Stimulated activated naive B cell treated with anti-CD40 and anti-IgM and Interleukin-4, amounts not matched to agents 10 μg/mL and 1 μg/mL and 100 μg/mL, for 72 hours (primary cell): ENCODE results near the gene TASP1.
"Not testable (repeated sequence)": the region's sequence is repeated elsewhere in the genome, so short reads cannot be mapped to it uniquely, and the experiment has no call there.

Experiments used
- ATAC-seq, 2 donors: fragments of 150-1000 bp; cut with Tn5 transposase; replicated peaks; 2 replicates each; pipeline ENCODE4 v1.10.0; 2021; ENCODE audit warnings: moderate library complexity in 1 of 2
- DNase-seq: peaks from one replicate; pipeline ENCODE4 v3.0.0; 2021
- H3K27ac Mint-ChIP-seq: one replicate; pipeline ENCODE4 v1.8.0; 2022; ENCODE audit warnings: mild to moderate bottlenecking, mixed read lengths
- H3K27me3 Mint-ChIP-seq, 2 donors: one replicate each; pipeline ENCODE4 v1.8.0; 2022; ENCODE audit warnings: mixed read lengths in 2 of 2
- H3K36me3 Mint-ChIP-seq, 2 donors: one replicate each; pipeline ENCODE4 v1.8.0; 2022; ENCODE audit warnings: mixed read lengths in 2 of 2, mild to moderate bottlenecking in 1 of 2
- H3K4me1 Mint-ChIP-seq, 2 donors: one replicate each; pipeline ENCODE4 v1.8.0; 2022; ENCODE audit warnings: mixed read lengths in 2 of 2, mild to moderate bottlenecking in 1 of 2
- H3K4me3 Mint-ChIP-seq, 2 donors: one replicate each; pipeline ENCODE4 v1.8.0; 2022; ENCODE audit warnings: mild to moderate bottlenecking in 2 of 2, mixed read lengths in 2 of 2, moderate library complexity in 1 of 2
- H3K9me3 Mint-ChIP-seq, 2 donors: one replicate each; pipeline ENCODE4 v1.8.0; 2022; ENCODE audit warnings: mixed read lengths in 2 of 2, mild to moderate bottlenecking in 1 of 2

Gene TASP1

DNA sequence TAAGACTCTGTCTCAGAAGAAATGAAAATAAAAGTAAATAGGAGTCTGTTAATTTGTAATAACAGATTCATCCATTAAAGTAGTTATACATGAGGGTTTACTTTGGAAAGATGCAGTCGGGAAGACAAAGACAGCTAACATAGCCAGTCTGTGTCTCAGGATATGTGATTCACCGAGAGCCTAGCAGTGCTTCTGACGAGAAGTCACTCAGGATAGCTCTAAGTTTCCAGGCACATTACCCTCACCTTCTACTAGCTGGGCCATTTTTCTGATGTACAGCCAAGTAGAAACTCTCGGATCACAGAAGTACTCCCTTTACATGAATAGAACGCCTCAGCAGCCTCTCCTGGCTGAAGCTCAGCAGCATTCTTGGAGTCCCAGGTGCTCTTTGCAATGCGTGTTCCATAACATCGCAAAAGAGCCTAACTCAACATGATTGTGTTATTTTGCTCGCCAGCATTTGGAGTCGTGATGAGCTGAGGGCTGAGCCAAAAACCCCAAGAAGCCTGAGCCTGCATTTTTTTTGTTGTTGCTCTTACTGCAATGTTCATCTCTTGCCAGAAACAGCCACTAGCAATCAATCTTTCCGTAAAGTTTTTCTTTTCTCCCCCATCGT lies 22.4 kb upstream of the TASP1 start:
- no peak overlapping the region for H3K27ac Mint-ChIP-seq
- peaks cover 3 to 4% of the 10 kb centered on the region in 2 donors for H3K9me3 Mint-ChIP-seq
- H3K36me3 Mint-ChIP-seq, result no peaks in the 10 kb centered on the region
- H3K27me3 Mint-ChIP-seq, result peaks cover 13 to 14% of the 10 kb centered on the region in 2 donors
- no peak overlapping the region for H3K4me3 Mint-ChIP-seq
- DNase-seq (no peak), ATAC-seq (no peak)
- peaks cover 10 to 16% of the 10 kb centered on the region in 2 donors for H3K4me1 Mint-ChIP-seq

DNA sequence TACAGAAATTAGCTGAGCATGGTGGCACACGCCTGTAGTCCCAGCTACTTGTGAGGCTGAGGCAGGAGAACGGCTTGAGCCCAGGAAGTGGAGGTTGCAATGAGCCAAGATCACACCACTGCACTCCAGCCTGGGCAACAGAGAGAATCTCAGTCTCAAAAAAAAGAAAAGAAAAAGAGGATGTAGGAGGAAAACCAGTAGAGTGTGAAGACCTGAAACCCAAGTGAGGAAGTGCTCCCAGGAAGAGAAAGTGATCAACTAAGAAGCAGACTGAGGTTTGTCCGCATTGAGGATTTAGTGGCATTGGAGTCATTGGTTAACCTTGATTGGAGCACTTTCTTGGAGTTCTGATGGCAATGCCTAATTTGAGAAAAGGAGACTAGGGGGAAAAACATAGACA lies 20.6 kb upstream of the TASP1 start:
- H3K4me3 Mint-ChIP-seq, result no peak overlapping the region
- peak; percentile 99 for ATAC-seq

GRCh38 chr20:13658060-13658459 lies 19.3 kb upstream of the TASP1 start:
- H3K27me3 Mint-ChIP-seq, DNase-seq, H3K4me3 Mint-ChIP-seq, ATAC-seq, H3K27ac Mint-ChIP-seq, H3K36me3 Mint-ChIP-seq, H3K9me3 Mint-ChIP-seq: not testable (repeated sequence)
- peaks cover 10 to 16% of the 10 kb centered on the region in 2 donors for H3K4me1 Mint-ChIP-seq

More for the DNA sequence above, 20.6 kb upstream of the TASP1 start:
- Mint-ChIP-seq H3K9me3 (peaks cover 3 to 4% of the 10 kb centered on the region in 2 donors), H3K27ac (no peak overlapping the region), H3K27me3 (peaks cover 0 to 4% of the 10 kb centered on the region in 2 donors), H3K36me3 (no peaks in the 10 kb centered on the region), H3K4me1 (peaks cover 10 to 16% of the 10 kb centered on the region in 2 donors)
- peak; percentile 51 for DNase-seq

DNA sequence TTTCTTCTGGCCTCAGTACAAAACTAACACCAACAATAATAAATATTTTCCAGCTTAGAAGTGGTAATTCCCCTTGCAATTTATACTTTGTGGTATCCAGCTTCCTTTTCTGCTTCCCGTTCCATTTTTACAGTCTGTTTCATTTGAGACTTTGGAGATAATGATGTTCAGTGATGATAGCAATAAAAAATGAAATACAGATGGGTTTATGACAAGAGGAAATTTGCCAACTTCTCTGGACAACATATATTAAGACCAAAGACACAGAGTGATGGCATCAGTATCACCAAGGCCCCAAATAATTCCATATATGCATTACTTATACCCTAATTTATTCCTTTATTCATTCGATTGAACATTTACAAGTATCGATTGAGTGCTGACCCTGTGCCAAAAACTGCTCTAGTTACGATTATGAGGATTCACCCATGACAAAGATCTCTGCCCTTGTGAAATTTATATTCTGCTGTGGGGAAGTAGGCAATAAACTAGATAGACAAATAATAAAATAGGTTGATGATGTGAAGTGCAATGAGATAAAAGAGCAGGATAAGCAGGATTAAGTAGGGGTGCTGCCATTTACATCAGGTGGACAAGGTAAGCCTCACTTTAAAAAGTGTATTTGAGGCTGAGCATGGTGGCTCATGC lies 18.1 kb upstream of the TASP1 start:
- DNase-seq (no peak), ATAC-seq (no peak)
- H3K4me1 Mint-ChIP-seq, result peaks cover 10 to 16% of the 10 kb centered on the region in 2 donors
- H3K27me3 Mint-ChIP-seq, result peaks cover 0 to 8% of the 10 kb centered on the region in 2 donors
- no peaks in the 10 kb centered on the region for H3K36me3 Mint-ChIP-seq
- no peak overlapping the region for H3K27ac Mint-ChIP-seq
- H3K4me3 Mint-ChIP-seq, result no peak overlapping the region
- H3K9me3 Mint-ChIP-seq, result peaks cover 3 to 4% of the 10 kb centered on the region in 2 donors

DNA sequence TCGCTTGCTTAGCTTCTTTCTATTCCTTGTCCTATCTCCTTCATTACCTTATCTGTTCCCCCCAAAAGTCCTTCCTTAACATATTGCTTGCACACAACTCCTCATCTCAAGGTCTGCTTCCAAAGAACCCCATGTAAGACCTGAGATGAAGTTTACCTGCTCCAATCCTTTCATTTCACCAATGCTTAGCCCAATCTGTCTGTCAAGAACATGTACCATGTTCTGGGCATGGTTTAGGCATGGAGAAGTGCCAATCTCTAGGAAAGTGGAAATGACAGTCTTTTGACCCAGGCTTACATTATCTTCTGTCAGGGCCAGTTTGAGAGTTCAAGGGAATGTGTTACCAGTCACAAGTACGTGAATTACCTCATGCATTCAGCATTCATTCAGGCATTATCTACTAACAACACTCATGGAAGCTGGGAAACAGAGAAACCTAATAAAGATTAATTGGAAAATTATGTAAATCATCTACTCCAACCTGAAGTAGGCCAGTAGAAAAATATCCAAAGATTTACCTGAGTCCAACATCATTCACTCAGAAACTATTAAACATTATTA lies 15.8 kb upstream of the TASP1 start:
- no peak for DNase-seq
- no peak for ATAC-seq
- Mint-ChIP-seq H3K36me3 (no peaks in the 10 kb centered on the region), H3K27ac (no peak overlapping the region), H3K4me3 (no peak overlapping the region), H3K9me3 (peaks cover 3 to 4% of the 10 kb centered on the region in 2 donors), H3K4me1 (peaks cover 9 to 12% of the 10 kb centered on the region in 2 donors), H3K27me3 (peaks cover 3 to 10% of the 10 kb centered on the region in 2 donors)

DNA sequence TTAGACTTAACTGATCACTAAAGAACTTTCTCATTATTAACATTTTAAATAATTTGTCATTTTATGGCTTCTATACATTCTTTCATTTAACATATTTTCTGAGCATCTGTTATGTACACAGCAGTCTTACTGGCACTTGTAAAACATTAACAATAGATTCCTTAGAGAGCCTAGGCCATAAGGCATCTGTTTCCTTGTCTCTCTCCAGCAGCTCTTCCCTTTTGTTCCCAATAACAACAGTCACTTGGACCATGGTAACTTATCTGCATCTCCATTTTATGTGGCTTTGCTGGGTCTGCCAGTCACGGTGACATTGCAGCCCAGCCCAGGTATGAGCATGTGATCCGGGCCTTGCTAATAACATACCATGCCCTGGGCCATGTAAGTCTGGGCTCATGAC lies 11.7 kb upstream of the TASP1 start:
- H3K27ac Mint-ChIP-seq, result no peak overlapping the region
- no peak overlapping the region for H3K4me3 Mint-ChIP-seq
- H3K9me3 Mint-ChIP-seq, result no peaks in the 10 kb centered on the region
- no peaks in the 10 kb centered on the region for H3K36me3 Mint-ChIP-seq
- no peaks in the 10 kb centered on the region for H3K4me1 Mint-ChIP-seq
- H3K27me3 Mint-ChIP-seq, result peaks cover 10 to 27% of the 10 kb centered on the region in 2 donors
- DNase-seq (no peak), ATAC-seq (no peak)

GRCh38 chr20:13648291-13649228 lies 9.8 kb upstream of the TASP1 start:
- Mint-ChIP-seq H3K9me3 (no peaks in the 10 kb centered on the region), H3K27me3 (peaks cover 25 to 36% of the 10 kb centered on the region in 2 donors), H3K4me3 (no peak overlapping the region), H3K36me3 (no peaks in the 10 kb centered on the region), H3K4me1 (no peaks in the 10 kb centered on the region), H3K27ac (no peak overlapping the region)
- ATAC-seq, result no peak
- DNase-seq, result no peak

- peaks cover 36 to 49% of the 10 kb centered on the region in 2 donors for H3K27me3 Mint-ChIP-seq
- no peak overlapping the region for H3K27ac Mint-ChIP-seq
- peaks cover 3 to 4% of the 10 kb centered on the region in 2 donors for H3K4me1 Mint-ChIP-seq
- DNase-seq, result no peak
- no peaks in the 10 kb centered on the region for H3K36me3 Mint-ChIP-seq
- H3K4me3 Mint-ChIP-seq, result no peak overlapping the region
- H3K9me3 Mint-ChIP-seq, result no peaks in the 10 kb centered on the region
- ATAC-seq, result no peak
These were observed 5.3 kb upstream of the TASP1 start for GRCh38 chr20:13644010-13644409.

- DNase-seq (no peak), ATAC-seq (peak in 1 of 2 donors; percentile 36)
- Mint-ChIP-seq H3K27ac (peak overlapping the region; percentile 75), H3K9me3 (no peaks in the 10 kb centered on the region), H3K4me1 (peaks cover 12 to 16% of the 10 kb centered on the region in 2 donors), H3K27me3 (peaks cover 18 to 22% of the 10 kb centered on the region in 2 donors), H3K36me3 (peaks cover 0 to 3% of the 10 kb centered on the region in 2 donors), H3K4me3 (peak overlapping the region; percentile 86 to 97)
These were observed 392 bp upstream of the TASP1 start for GRCh38 chr20:13639150-13639497.

- peaks cover 11 to 14% of the 10 kb centered on the region in 2 donors for H3K27me3 Mint-ChIP-seq
- H3K36me3 Mint-ChIP-seq, result peaks cover 0 to 4% of the 10 kb centered on the region in 2 donors
- peak overlapping the region; percentile 75 for H3K27ac Mint-ChIP-seq
- no peak for DNase-seq
- no peak for ATAC-seq
- no peaks in the 10 kb centered on the region for H3K9me3 Mint-ChIP-seq
- peaks cover 12 to 16% of the 10 kb centered on the region in 2 donors for H3K4me1 Mint-ChIP-seq
- peak overlapping the region; percentile 86 to 97 for H3K4me3 Mint-ChIP-seq
These were observed 603 bp downstream of the TASP1 start for GRCh38 chr20:13638162-13638495.

DNA sequence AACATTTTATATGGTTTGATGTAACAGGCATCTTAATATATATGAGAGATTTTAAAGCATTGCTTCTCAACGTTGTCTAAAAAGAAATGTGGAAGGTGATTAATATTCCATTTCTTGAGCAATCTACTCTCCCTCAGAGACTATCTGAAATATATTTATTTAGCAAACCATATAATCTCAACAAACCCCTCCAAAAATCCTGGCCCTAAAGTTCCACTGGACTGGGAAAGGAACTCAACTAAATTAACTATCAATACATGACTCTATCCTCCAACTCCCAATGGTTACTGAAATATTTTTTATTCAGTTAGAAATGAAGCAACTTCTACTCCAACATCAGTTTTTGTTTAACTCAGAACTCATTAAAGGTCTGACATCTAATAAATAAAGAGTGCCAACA lies 6.3 kb downstream of the TASP1 start:
- H3K27me3 Mint-ChIP-seq, result no peaks in the 10 kb centered on the region
- H3K27ac Mint-ChIP-seq, result no peak overlapping the region
- H3K36me3 Mint-ChIP-seq, result peaks cover 10 to 21% of the 10 kb centered on the region in 2 donors
- ATAC-seq (no peak), DNase-seq (no peak)
- H3K9me3 Mint-ChIP-seq, result no peaks in the 10 kb centered on the region
- peaks cover 2 to 3% of the 10 kb centered on the region in 2 donors for H3K4me1 Mint-ChIP-seq
- no peak overlapping the region for H3K4me3 Mint-ChIP-seq

- H3K4me3 Mint-ChIP-seq, ATAC-seq, H3K4me1 Mint-ChIP-seq, H3K27ac Mint-ChIP-seq, H3K27me3 Mint-ChIP-seq, H3K9me3 Mint-ChIP-seq, DNase-seq: not testable (repeated sequence)
- peaks cover 10 to 30% of the 10 kb centered on the region in 2 donors for H3K36me3 Mint-ChIP-seq
These were observed 11.2 kb downstream of the TASP1 start for GRCh38 chr20:13627525-13627924.

GRCh38 chr20:13626724-13627123 lies 12.0 kb downstream of the TASP1 start:
- H3K27ac Mint-ChIP-seq, result no peak overlapping the region
- H3K36me3 Mint-ChIP-seq, result peaks cover 14 to 35% of the 10 kb centered on the region in 2 donors
- no peak for ATAC-seq
- H3K27me3 Mint-ChIP-seq, result no peaks in the 10 kb centered on the region
- no peaks in the 10 kb centered on the region for H3K9me3 Mint-ChIP-seq
- peaks cover 0 to 5% of the 10 kb centered on the region in 2 donors for H3K4me1 Mint-ChIP-seq
- no peak overlapping the region for H3K4me3 Mint-ChIP-seq
- DNase-seq, result no peak

DNA sequence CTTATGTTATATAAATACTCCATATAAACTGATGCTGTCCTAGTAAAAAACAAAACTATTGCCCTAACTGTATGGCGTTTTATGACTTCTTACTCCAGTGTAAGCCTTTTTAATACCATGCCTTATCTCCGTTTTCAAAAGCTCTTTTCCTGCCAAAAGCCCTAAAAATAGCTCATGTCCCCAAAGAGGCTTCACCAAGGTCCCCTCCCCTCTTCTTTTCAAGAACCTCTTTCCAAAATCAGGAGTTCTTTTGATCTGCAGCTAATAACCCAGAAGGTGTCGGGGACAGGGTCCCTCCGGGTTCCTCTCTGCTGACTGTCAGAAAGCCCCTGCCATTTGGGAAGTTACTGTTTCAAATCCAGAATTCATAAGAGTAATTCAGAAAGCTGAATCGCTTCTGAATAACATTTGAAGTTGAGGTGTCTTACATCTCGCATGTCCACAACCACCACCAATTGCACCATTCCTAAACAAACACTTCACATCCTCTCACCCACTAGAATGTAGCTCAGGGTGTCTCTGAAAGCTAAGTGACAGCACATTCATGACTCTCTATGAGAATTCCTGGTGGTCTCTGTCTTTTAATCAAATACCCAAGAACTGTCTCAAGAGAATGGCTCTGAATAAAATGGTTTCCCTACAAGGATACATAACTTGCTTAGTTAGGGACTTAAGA lies 13.3 kb downstream of the TASP1 start:
- no peak overlapping the region for H3K27ac Mint-ChIP-seq
- H3K27me3 Mint-ChIP-seq, result no peaks in the 10 kb centered on the region
- peaks cover 14 to 36% of the 10 kb centered on the region in 2 donors for H3K36me3 Mint-ChIP-seq
- H3K4me3 Mint-ChIP-seq, result no peak overlapping the region
- no peaks in the 10 kb centered on the region for H3K9me3 Mint-ChIP-seq
- DNase-seq (no peak), ATAC-seq (no peak)
- peaks cover 0 to 5% of the 10 kb centered on the region in 2 donors for H3K4me1 Mint-ChIP-seq
